Esophagus squamous epithelium (tissue), 4 donors: Measurements from ENCODE around the gene TBC1D19.

Experiments
- POLR2A ChIP-seq, 4 donors: fragments of 450-650 bp; IDR thresholded peaks; one replicate each; pipeline ENCODE4 v1.6.1; 2017; ENCODE audit warnings: antibody characterized with exemption in 4 of 4, mild to moderate bottlenecking in 4 of 4, moderate library complexity in 3 of 4
- TF ChIP-seq, protein P1 (sequence below), 6 experiments: fragments of 450-650 bp in 4 of 6; fragments of 200-600 bp in 2 of 6; sonication (generic) in 2 of 6; IDR thresholded peaks; one replicate each; pipeline ENCODE4 v1.5.1; 2016 to 2019; ENCODE audit warnings: antibody characterized with exemption in 6 of 6, mild to moderate bottlenecking in 4 of 6, moderate library complexity in 4 of 6

DNA sequence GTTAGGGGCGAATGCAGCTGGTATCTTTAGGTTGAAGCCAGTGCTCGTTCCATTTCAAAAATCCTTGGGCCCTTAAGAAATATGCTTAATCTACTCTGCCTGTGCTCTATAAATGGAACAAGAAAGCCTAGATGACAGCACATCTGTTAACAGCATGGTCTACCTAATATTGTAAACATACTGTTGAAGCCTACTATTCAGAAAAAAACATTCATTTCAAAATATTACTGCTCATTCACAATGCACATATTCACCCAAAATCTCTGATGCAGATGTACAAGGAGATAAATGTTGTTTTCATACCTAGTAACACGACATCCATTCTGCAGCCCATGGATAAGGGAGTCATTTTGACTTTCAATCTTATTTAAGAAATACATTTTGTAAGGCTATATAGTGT, 106.6 kb downstream of the TBC1D19 start:
- no peak for TF ChIP-seq POLR2A (IDR thresholded peaks at IDR 0.05)
- TF ChIP-seq, protein P1, sequence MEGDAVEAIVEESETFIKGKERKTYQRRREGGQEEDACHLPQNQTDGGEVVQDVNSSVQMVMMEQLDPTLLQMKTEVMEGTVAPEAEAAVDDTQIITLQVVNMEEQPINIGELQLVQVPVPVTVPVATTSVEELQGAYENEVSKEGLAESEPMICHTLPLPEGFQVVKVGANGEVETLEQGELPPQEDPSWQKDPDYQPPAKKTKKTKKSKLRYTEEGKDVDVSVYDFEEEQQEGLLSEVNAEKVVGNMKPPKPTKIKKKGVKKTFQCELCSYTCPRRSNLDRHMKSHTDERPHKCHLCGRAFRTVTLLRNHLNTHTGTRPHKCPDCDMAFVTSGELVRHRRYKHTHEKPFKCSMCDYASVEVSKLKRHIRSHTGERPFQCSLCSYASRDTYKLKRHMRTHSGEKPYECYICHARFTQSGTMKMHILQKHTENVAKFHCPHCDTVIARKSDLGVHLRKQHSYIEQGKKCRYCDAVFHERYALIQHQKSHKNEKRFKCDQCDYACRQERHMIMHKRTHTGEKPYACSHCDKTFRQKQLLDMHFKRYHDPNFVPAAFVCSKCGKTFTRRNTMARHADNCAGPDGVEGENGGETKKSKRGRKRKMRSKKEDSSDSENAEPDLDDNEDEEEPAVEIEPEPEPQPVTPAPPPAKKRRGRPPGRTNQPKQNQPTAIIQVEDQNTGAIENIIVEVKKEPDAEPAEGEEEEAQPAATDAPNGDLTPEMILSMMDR (IDR thresholded peaks at IDR 0.05), result no peak
